ENCODE results near the gene PDHB. TPM values are rescaled to one million over a fixed set of nuclear protein-coding genes. Genes with fewer than 3 reads are reported as not detected.

The PDHB gene
- total RNA-seq, 1 donor from 2014 or later = 76.1 TPM

DNA sequence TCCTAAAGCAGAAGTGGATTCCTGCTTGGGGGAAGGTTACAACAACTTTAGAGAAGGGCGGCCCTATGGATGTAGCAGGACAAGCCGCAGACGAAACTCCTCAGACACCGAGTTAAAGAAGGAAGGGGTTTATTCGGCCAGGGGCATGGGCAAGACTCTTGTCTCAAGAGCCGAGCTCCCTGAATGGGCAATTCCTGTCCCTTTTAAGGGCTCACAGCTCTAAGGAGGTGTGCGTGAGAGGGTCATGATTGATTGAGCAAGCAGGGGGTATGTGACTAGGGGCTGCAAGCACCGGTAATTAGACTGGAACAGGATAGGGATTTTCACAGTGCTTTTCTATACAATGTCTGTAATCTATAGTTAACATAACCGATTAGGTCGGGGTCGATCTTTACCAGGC is 879 bp upstream of the PDHB start:
- no peaks in the 10 kb centered on the region for H3K27me3 ChIP-seq
- H3K9me3 ChIP-seq = no peaks in the 10 kb centered on the region
- H3K36me3 ChIP-seq = peaks cover 0 to 20% of the 10 kb centered on the region in 2 donors
- no peak for DNase-seq (ENCODE audit: extremely low spot score in 2 of 2)
- peaks cover 34% of the 10 kb centered on the region for H3K4me1 ChIP-seq
- TF ChIP-seq, protein P1, sequence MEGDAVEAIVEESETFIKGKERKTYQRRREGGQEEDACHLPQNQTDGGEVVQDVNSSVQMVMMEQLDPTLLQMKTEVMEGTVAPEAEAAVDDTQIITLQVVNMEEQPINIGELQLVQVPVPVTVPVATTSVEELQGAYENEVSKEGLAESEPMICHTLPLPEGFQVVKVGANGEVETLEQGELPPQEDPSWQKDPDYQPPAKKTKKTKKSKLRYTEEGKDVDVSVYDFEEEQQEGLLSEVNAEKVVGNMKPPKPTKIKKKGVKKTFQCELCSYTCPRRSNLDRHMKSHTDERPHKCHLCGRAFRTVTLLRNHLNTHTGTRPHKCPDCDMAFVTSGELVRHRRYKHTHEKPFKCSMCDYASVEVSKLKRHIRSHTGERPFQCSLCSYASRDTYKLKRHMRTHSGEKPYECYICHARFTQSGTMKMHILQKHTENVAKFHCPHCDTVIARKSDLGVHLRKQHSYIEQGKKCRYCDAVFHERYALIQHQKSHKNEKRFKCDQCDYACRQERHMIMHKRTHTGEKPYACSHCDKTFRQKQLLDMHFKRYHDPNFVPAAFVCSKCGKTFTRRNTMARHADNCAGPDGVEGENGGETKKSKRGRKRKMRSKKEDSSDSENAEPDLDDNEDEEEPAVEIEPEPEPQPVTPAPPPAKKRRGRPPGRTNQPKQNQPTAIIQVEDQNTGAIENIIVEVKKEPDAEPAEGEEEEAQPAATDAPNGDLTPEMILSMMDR (IDR thresholded peaks at IDR 0.05) = no peak
- TF ChIP-seq POLR2AphosphoS5 (IDR thresholded peaks at IDR 0.05; ENCODE audit: insufficient read depth in 1 of 2, low read depth in 1 of 2) = no peak
- TF ChIP-seq POLR2A (IDR thresholded peaks at IDR 0.05) = no peak
- intact Hi-C loops (cut with DNase I) = no loop called here
- H3K4me3 ChIP-seq = no peak overlapping the region
- peak overlapping the region; percentile 85 for H3K27ac ChIP-seq

DNA sequence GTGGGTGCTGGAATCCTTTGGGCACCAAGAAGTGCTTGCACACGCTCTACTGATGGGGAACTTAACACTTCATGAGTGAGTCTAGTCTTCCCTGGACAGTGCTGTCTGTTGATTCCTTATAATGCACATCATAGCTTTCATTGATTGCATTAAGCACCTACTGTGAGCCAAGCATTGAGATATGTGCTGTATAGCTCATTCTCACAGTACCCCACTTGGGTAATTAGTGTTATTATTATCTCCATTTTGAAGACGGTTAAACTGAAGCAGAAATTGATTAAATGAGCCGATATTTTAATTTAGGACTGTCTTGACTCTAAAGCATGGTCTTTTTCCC is 504 bp upstream of the PDHB start:
- Histone ChIP-seq H3K36me3 (peaks cover 0 to 24% of the 10 kb centered on the region in 2 donors), H3K27ac (peak overlapping the region; percentile 85), H3K27me3 (no peaks in the 10 kb centered on the region), H3K4me3 (peak overlapping the region; percentile 61 to 79), H3K9me3 (no peaks in the 10 kb centered on the region), H3K4me1 (peaks cover 34% of the 10 kb centered on the region)
- DNase-seq (ENCODE audit: extremely low spot score in 2 of 2) = no peak
- TF ChIP-seq POLR2A (IDR thresholded peaks at IDR 0.05) (no peak), POLR2AphosphoS5 (IDR thresholded peaks at IDR 0.05; ENCODE audit: insufficient read depth in 1 of 2, low read depth in 1 of 2) (no peak)
- TF ChIP-seq, protein P1 (IDR thresholded peaks at IDR 0.05) = no peak
- intact Hi-C loops (cut with DNase I) = no loop called here

- intact Hi-C loops (cut with DNase I) = no loop called here
- H3K4me3 ChIP-seq = peak overlapping the region; percentile 61 to 79
- H3K36me3 ChIP-seq = peaks cover 0 to 36% of the 10 kb centered on the region in 2 donors
- peak overlapping the region; percentile 85 for H3K27ac ChIP-seq
- TF ChIP-seq, protein P1 (IDR thresholded peaks at IDR 0.05) = no peak
- TF ChIP-seq POLR2AphosphoS5 (IDR thresholded peaks at IDR 0.05; ENCODE audit: insufficient read depth in 1 of 2, low read depth in 1 of 2) = no peak
- no peak for TF ChIP-seq POLR2A (IDR thresholded peaks at IDR 0.05)
- DNase-seq (ENCODE audit: extremely low spot score in 2 of 2) = no peak
- H3K9me3 ChIP-seq = no peaks in the 10 kb centered on the region
- no peaks in the 10 kb centered on the region for H3K27me3 ChIP-seq
- peaks cover 34% of the 10 kb centered on the region for H3K4me1 ChIP-seq
These were observed 727 bp downstream of the PDHB start for GRCh38 chr3:58432905-58433304.

DNA sequence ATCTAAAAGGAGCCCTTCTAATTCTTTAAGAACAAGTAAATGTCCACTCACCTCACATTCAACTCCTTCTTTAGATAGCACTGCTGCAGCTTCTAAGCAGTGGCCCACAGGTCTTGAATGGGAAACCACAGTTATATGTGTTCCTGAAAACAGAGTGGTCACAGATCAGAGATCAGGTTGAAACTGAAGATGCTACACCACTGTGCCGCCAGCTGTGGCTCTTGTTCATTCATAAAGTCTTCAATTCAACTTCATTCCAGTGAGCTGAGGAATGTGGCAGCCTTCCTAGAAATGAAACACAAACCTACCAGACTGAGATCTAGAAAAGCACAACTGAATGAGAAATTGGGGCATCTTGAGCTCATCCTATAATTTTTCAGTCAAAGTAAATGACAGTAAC is 4.0 kb downstream of the PDHB start:
- no peak for TF ChIP-seq POLR2A (IDR thresholded peaks at IDR 0.05)
- TF ChIP-seq, protein P1 (IDR thresholded peaks at IDR 0.05) = no peak
- no peak for TF ChIP-seq POLR2AphosphoS5 (IDR thresholded peaks at IDR 0.05; ENCODE audit: insufficient read depth in 1 of 2, low read depth in 1 of 2)
- no peaks in the 10 kb centered on the region for H3K9me3 ChIP-seq
- peaks cover 26% of the 10 kb centered on the region for H3K4me1 ChIP-seq
- no peak for DNase-seq (ENCODE audit: extremely low spot score in 2 of 2)
- no peak overlapping the region for H3K4me3 ChIP-seq
- H3K27me3 ChIP-seq = no peaks in the 10 kb centered on the region
- intact Hi-C loops (cut with DNase I) = no loop called here
- H3K27ac ChIP-seq = no peak overlapping the region
- peaks cover 0 to 68% of the 10 kb centered on the region in 2 donors for H3K36me3 ChIP-seq

GRCh38 chr3:58427661-58428361 is 5.8 kb downstream of the PDHB start:
- no peak for DNase-seq (ENCODE audit: extremely low spot score in 2 of 2)
- Histone ChIP-seq H3K27ac (no peak overlapping the region), H3K9me3 (no peaks in the 10 kb centered on the region), H3K4me1 (peaks cover 14% of the 10 kb centered on the region), H3K4me3 (no peak overlapping the region), H3K36me3 (peaks cover 0 to 80% of the 10 kb centered on the region in 2 donors), H3K27me3 (no peaks in the 10 kb centered on the region)
- TF ChIP-seq, protein P1 (IDR thresholded peaks at IDR 0.05) = no peak
- TF ChIP-seq POLR2A (IDR thresholded peaks at IDR 0.05) (no peak), POLR2AphosphoS5 (IDR thresholded peaks at IDR 0.05; ENCODE audit: insufficient read depth in 1 of 2, low read depth in 1 of 2) (no peak)
- intact Hi-C loops (cut with DNase I) = no loop called here

Data from vagina (tissue), 2 donors.